CD4-positive, alpha-beta T cell treated with Interleukin-17A for 1 hour (primary cell): ENCODE measurements around the gene AVL9.
"Not testable (repeated sequence)": the region's sequence is repeated elsewhere in the genome, so short reads cannot be mapped to it uniquely, and the experiment has no call there.

Source experiments
- DNase-seq: peaks from one replicate; pipeline ENCODE4 v3.0.0-alpha.2; 2020

AVL9 gene

DNA sequence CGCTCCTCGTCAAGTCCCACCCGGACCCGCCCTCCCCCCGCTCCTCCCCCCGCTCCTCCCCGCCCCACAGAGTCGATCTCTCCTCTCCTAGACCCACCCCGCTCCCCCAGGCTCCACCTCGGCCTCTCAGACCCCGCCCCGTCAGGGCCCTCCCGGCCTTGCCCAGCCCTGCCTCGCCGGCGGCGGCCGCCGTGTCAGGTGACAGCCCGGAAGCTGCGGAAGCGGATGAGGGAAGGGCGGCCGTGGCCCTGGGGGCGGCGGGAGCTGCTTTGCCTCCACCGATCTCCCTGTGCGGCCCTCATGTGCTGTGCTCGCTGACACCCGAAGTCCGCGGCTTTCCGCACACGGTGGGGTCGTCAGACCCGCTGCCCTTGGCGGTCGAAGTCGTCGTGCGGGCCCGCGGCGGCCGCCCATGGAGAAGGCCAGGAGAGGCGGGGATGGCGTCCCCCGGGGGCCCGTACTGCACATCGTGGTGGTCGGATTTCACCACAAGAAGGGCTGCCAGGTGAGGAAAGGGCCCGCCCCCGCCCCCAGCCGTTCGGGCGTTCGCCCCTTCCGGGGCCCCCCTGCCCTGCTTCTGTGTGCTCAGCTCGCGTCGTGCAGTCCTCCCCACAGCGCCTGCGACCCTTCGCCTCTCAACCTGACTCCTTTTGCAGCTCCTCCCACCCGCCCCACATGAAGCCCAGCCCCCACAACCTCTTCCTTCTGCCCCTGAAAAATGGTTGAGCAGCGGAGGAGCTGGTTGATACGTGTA, at the start of gene AVL9:
AVL9 (plus strand) TSS at position 192 of the 754 bp plus-strand sequence; CDS start at position 413, 221 bp downstream.
- DNase-seq = peak; percentile 99

- DNase-seq = no peak
Observed at GRCh38 chr7:32447218-32447617, 48.1 kb upstream of the AVL9 start.

- DNase-seq = no peak
Observed at GRCh38 chr7:32453341-32454011, 41.8 kb upstream of the AVL9 start.

DNA sequence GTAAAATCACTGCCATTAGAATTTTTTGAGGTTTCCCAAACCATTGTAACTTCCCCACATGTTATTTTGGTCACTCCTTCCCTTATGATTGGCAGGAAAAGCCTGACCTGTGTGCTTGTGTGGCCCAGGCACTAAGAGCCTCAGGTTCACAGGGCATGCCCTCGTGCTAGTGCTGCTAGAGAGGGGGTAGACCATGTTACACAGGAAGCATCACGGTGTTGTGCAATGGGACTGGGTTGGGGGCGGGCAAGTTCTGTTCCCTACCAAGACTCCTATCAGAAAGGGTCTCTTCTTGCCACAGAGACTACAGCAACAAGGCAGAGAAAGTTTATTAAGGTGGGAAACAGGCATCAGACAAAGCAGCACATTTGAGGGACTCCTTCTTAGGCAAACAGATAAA, 37.3 kb upstream of the AVL9 start:
- DNase-seq = no peak

DNA sequence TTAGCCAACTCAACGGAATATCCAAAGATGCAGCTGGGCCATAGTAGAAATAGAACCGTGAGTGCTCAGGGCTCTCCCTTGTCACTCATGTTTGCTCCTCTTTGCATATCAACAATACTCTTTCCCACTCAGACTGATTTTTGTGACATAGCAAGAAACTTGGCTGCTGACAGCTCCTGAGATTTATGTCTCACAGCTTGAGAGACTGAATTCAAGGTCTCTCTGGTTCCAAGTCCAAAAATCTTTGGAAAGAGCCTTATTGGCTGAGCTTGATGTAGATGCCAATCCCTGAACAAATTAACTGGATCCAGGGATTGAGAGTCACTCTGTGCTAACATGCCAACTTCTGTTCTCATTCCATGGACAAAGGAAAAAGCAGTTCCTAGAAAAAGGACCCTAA, 35.5 kb upstream of the AVL9 start:
- no peak for DNase-seq

- DNase-seq = no peak
Observed at GRCh38 chr7:32461484-32461883, 33.8 kb upstream of the AVL9 start.

GRCh38 chr7:32462451-32462850, 32.8 kb upstream of the AVL9 start:
- no peak for DNase-seq

DNA sequence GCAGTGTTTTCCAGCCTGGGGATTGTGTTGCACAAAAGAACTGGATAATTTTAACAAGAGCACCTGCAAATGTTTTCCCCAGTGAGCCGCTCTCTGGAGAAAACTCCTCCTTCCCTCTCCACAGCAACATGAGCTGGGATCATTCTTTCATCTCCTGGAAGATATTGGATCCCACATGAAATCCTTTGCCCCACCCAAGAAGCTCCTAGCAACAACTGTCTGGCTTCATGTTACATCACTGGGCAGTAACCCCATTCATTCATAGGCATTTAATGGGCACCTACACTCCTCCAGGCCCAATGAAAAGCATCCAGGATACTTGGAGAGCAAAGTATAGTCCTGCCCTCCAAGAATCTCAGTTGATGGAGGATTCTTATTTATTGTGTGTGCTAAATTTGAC, 32.3 kb upstream of the AVL9 start:
- DNase-seq = no peak

DNA sequence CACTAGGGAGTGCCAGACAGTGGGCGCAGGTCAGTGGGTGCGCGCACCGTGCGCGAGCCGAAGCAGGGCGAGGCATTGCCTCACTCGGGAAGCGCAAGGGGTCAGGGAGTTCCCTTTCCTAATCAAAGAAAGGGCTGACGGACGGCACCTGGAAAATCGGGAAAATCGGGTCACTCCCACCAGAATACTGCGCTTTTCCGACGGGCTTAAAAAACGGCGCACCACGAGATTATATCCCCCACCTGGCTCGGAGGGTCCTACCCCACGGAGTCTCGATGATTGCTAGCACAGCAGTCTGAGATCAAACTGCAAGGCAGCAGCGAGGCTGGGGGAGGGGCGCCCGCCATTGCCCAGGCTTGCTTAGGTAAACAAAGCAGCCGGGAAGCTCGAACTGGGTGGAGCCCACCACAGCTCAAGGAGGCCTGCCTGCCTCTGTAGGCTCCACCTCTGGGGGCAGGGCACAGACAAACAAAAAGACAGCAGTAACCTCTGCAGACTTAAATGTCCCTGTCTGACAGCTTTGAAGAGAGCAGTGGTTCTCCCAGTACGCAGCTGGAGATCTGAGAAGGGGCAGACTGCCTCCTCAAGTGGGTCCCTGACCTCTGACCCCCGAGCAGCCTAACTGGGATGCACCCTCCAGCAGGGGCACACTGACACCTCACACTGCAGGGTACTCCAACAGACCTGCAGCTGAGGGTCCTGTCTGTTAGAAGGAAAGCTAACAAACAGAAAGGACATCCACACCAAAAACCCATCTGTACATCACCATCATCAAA, 30.5 kb upstream of the AVL9 start:
- not testable (repeated sequence) for DNase-seq

DNA sequence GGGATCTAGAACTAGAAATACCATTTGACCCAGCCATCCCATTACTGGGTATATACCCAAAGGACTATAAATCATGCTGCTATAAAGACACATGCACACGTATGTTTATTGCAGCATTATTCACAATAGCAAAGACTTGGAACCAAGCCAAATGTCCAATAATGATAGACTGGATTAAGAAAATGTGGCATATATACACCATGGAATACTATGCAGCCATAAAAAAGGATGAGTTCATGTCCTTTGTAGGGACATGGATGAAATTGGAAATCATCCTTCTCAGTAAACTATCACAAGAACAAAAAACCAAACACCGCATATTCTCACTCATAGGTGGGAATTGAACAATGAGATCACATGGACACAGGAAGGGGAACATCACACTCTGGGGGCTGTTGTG, 25.3 kb upstream of the AVL9 start:
- DNase-seq = not testable (repeated sequence)

DNA sequence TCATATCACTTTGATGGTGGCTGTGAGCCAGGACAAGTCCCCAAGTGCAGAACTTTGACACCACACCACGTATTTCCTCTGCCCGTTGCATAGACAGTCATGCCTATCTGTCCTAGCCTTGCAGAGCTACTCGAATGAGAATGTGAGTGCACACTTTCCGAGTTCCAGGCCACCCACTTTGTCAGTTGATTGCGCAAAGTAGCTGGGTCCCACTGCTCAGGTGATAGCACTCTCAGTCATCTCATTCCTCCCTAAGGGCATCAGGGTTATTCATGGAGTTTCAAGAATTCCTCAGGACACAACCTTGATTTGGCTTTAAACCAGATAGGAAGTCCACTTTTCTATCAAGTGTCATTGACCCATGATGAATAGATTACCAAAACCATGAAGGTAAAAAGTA, 24.4 kb upstream of the AVL9 start:
- no peak for DNase-seq

DNA sequence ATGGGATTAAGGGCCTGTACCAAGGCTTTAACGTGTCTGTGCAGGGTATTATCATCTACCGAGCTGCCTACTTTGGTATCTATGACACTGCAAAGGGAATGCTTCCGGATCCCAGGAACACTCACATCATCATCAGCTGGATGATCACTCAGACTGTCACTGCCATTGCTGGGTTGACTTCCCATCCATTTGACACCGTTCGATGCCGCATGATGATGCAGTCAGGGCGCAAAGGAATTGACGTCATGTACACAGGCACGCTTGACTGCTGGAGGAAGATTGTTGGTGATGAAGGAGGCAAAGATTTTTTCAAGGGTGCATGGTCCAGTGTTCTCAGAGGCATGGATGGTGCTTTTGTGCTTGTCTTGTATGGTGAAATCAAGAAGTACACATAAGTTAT, 23.3 kb upstream of the AVL9 start:
- no peak for DNase-seq

DNA sequence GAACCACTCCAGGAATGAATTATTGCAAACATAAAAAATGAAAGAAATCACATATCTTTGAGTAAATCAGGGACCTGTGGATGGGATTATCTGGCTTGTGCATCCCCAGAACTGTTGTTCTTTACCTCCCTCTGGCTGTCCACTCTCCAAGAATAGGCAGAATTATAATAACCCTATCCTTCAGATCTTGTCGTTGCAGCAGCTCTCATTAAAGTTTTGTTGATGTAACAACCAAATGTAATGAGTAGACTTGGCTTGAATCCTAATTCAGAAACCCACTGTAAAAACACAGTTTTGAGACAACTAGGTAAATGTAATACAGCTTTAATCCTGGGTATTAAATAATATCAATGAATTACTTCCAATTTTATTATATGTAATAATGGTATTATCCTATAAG, 21.3 kb upstream of the AVL9 start:
- DNase-seq = no peak

- DNase-seq = no peak
Observed at GRCh38 chr7:32476816-32477648, 18.3 kb upstream of the AVL9 start.

- no peak for DNase-seq
Observed at GRCh38 chr7:32477649-32477980, 17.7 kb upstream of the AVL9 start.

GRCh38 chr7:32479574-32480200, 15.6 kb upstream of the AVL9 start:
- DNase-seq = peak; percentile 22

GRCh38 chr7:32481176-32481575, 14.1 kb upstream of the AVL9 start:
- DNase-seq = no peak

- DNase-seq = no peak
Observed at GRCh38 chr7:32481921-32482320, 13.4 kb upstream of the AVL9 start.

DNA sequence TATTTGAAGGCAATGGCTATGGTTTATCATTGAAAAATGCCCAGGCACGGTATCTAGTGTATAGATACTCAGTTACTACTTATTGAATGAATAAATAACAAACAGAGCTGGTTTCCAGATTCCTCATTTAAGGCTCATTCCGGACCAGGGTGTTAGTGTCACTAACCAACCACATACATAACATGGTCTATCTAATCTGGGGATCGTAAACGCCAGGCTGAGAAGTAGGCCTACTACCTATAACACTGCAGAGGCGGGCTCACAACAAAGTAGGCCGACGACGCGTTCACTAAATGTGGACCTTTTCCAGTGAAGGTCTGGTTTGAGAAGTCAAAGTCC, 5.5 kb upstream of the AVL9 start:
- DNase-seq = no peak

DNA sequence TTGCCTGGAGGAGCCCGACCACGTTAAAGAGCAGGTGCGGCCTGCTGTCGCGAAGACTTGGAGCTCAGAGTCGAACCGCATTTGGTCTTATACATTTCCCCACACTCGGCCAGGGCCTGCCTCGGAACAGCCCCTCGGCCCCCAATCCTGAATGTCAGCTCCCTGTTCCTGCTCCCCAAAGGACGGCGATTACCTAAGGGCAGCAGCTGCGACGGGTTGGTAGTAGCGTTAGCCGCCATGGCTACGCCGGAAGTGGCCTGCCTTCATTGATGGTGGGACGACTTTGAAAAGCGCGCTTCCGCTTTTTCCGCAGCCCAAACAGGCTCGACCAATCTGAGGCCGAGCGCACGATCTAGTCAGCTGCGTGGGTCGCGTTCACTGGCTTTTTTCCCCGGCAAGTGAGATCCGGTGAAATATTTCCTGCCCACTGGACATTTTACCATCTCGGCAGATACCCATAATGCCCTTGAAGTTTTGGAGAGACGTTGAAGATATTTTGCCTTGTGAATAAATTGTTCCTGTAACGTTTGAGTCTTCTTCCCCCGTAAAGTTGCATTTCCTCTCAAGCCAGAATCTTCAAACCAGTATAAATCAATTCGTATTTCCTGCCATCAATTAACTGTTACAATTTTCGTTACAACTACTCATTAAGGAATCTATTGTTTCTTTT, 5.0 kb upstream of the AVL9 start, which contains the start of gene LSM5:
LSM5 (minus strand) TSS at position 254 of the 670 bp plus-strand sequence; CDS start at position 239, 15 bp downstream.
- peak; percentile 93 for DNase-seq

- DNase-seq = no peak
Observed at GRCh38 chr7:32494946-32495297, 367 bp upstream of the AVL9 start.
